GM13977 (cell line): ENCODE results near the gene SDR9C7.

Experiments used
- DNase-seq: peaks from one replicate; pipeline ENCODE4 v3.0.0; 2012; ENCODE audit warnings: low spot score
- in situ Hi-C: fragments of 300-500 bp; cut with MboI; formaldehyde crosslinking; loops from one replicate; pipeline ENCODE4 v1.12.0; 2022; ENCODE audit warnings: low sequenced_read_pairs, low pct_unique_long_range_greater_than_20kb, mixed read lengths, inconsistent platforms; ENCODE audit not compliant: unreplicated experiment
- TF ChIP-seq, protein P1 (sequence below): IDR thresholded peaks from 2 replicates; pipeline ENCODE4 v1.5.1; 2012; ENCODE audit warnings: mild to moderate bottlenecking, control low read depth; ENCODE audit not compliant: insufficient read depth; ENCODE audit errors: extremely low read depth, missing control alignments

SDR9C7 gene

DNA sequence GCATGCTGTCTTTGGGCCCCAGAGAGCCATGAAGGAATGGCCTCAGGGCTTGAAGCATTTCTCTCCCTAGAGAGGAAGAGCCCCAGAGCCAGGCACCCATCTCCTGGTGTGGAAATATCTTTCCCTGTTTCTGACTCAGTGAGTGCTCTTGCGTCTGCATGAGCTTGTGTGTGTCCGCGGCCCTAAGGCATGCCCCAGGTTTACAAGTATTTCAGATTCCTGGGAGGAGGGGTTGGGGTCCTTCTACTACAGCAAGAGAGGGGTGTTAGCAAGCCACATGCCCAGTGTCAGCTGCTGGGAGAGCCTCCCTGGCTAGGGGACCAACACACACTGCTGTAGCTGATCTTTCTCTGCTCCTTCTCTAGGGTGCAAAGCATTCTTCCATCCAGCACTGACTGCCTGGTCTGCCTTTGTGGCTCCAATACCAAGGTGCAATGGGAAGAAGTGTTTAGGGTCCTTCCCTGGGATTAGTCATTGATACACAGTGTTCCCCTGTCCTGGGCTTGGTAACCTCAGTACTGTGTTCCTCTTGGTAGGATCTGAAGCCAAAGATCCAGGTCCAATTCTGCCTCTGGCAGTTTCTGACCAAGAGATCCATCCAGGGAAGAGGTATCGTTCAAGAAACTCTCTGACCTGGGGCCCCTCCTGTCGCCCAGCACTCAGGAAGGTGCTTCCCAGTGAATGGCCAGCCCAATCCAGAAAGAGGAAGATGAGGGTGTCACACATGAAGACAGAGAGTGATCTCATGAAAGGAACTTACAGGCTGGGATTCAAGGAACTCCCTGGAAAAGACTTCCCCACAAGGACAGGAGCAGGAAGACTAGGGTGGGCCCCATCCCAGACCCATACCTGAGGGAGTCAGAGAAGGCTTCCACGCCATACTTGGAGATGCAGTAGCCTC, 20.1 kb upstream of the SDR9C7 start:
- TF ChIP-seq, protein P1, sequence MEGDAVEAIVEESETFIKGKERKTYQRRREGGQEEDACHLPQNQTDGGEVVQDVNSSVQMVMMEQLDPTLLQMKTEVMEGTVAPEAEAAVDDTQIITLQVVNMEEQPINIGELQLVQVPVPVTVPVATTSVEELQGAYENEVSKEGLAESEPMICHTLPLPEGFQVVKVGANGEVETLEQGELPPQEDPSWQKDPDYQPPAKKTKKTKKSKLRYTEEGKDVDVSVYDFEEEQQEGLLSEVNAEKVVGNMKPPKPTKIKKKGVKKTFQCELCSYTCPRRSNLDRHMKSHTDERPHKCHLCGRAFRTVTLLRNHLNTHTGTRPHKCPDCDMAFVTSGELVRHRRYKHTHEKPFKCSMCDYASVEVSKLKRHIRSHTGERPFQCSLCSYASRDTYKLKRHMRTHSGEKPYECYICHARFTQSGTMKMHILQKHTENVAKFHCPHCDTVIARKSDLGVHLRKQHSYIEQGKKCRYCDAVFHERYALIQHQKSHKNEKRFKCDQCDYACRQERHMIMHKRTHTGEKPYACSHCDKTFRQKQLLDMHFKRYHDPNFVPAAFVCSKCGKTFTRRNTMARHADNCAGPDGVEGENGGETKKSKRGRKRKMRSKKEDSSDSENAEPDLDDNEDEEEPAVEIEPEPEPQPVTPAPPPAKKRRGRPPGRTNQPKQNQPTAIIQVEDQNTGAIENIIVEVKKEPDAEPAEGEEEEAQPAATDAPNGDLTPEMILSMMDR = no peak
- DNase-seq = peak; percentile 2
- in situ Hi-C loops = no loop called here

DNA sequence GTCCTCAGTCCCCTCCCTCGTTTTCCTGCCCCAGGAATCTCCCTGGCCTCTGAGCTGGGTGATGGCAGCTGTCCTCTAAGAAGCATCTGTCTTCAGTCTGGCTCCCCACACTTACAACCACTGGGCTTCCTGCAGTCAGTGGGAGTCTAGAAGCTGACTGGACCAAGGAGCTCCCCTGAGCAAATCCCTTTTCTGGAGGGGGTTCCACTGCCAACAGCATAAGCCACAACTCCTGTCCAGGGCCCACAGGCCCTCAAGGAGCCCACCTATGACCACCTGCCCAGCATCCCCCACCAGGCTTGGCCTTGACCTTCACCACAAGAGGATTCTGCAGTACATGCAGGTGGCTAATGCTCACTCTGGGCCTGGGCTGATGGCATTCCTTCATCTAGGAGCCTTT, 19.1 kb upstream of the SDR9C7 start:
- no peak for DNase-seq
- TF ChIP-seq, protein P1 = no peak
- in situ Hi-C loops = no loop called here

DNA sequence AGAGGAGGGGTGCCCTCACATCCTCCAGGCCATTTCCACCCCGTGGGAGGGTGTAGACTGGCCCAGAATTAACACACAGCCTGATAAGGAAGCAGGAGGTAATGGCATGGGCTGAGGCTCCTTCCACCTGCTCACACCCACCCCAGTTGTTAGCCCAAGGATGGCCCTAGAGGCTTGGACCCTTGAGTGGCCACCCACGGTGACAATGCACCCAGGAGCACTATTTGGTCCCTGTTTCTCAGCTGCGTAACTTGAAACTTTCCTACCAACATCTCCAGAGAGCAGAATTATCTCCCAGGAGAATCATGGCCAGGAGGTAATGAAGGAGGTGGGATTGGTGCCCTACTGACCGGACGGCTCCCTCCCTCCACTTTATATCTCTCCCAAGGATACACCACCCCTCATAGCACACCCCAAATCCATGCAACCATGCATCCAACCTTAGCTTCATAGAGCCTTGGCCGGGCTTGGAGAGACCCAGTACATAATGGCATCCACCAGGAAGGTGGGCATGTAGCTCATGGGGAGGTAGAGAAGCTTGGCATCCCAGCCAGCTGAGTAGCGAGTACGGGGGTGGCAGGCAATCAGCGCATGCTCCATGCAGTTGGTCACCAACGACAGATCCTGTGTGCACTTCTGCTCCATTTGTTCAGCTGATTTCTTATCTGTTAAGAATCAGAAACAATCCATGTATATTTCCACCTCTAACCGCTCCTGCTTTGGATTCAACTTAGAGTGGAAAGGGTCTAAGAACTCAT, 17.6 kb upstream of the SDR9C7 start:
- TF ChIP-seq, protein P1 = no peak
- in situ Hi-C loops = no loop called here
- peak; percentile 1 for DNase-seq

GRCh38 chr12:56948881-56949280, 14.7 kb upstream of the SDR9C7 start:
- DNase-seq = no peak
- in situ Hi-C loops = no loop called here
- TF ChIP-seq, protein P1 = no peak

- in situ Hi-C loops = no loop called here
- TF ChIP-seq, protein P1 = no peak
- no peak for DNase-seq
These were observed 14.2 kb upstream of the SDR9C7 start for GRCh38 chr12:56948457-56948777.

DNA sequence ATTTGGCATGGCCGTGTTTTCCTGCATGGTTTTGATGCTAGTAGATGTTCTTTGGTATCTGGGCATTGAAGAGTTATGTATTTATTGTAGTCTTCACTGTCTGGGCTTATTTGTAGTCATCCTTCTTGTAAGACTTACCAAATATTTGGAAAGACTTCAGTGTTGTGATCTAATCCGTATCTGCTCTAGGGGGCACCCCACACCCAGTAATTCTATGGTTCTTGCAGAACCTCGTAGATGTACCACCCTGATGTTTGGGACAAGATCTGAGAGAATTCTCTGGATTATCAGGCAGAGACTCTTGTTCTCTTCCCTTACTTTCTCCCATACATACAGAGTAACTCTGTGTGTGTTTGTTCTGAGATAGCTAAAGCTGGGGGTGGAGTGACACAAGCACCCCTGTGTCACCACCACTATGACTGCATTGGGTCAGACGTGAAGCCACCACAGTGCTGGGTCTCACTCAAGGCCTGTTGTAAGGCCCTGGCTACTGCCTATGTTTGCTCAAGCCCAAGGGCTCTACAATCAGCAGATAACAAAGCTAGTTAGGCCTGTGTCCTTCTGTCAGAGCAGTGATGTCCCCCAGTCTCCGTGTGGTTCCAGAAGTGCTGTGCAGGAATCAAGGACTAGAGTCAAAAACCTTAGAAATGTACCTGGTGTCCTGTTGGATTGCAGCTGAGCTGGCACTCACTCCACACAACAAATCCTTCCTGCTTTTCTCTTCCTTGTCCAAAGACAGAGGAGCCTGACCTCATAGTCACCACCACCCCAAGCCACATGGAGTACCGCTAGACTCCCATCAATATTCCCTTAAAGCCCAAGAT, 13.6 kb upstream of the SDR9C7 start:
- TF ChIP-seq, protein P1 = peak; percentile 15
- no peak for DNase-seq
- in situ Hi-C loops = no loop called here
